ENCODE measurements around the gene MADD. TPM values are rescaled to one million over a fixed set of nuclear protein-coding genes. Genes with fewer than 3 reads are reported as not detected.
A peak's percentile ranks its signal among the peaks of the same experiment; 100 is the strongest.

The MADD gene
- total RNA-seq, 1 experiment from 2014 or later: 7.8 TPM

- no peak overlapping the region for H3K4me3 ChIP-seq
- no peak for DNase-seq
- H3K9me3 ChIP-seq: no peaks in the 10 kb centered on the region
- H3K27me3 ChIP-seq: no peaks in the 10 kb centered on the region
- H3K36me3 ChIP-seq: no peaks in the 10 kb centered on the region
These were observed 1.4 kb upstream of the MADD start for GRCh38 chr11:47268448-47269001.

GRCh38 chr11:47269002-47269828, 718 bp upstream of the MADD start:
- DNase-seq: peak; percentile 89
- peak overlapping the region; percentile 73 for H3K4me3 ChIP-seq
- H3K27me3 ChIP-seq: no peaks in the 10 kb centered on the region
- peaks cover 3% of the 10 kb centered on the region for H3K36me3 ChIP-seq
- H3K9me3 ChIP-seq: no peaks in the 10 kb centered on the region

GRCh38 chr11:47270331-47271271, 668 bp downstream of the MADD start:
- peak overlapping the region; percentile 73 for H3K4me3 ChIP-seq
- no peaks in the 10 kb centered on the region for H3K27me3 ChIP-seq
- DNase-seq: peak; percentile 16

GRCh38 chr11:47271328-47271727, 1.4 kb downstream of the MADD start:
- H3K36me3 ChIP-seq: peaks cover 13% of the 10 kb centered on the region
- peak overlapping the region; percentile 73 for H3K4me3 ChIP-seq

More at GRCh38 chr11:47270331-47271271, 668 bp downstream of the MADD start:
- Histone ChIP-seq H3K9me3 (no peaks in the 10 kb centered on the region), H3K36me3 (peaks cover 6% of the 10 kb centered on the region)

GRCh38 chr11:47271961-47272661, 2.2 kb downstream of the MADD start:
- Histone ChIP-seq H3K27me3 (no peaks in the 10 kb centered on the region), H3K4me3 (no peak overlapping the region), H3K9me3 (no peaks in the 10 kb centered on the region), H3K36me3 (peaks cover 21% of the 10 kb centered on the region)
- DNase-seq: no peak

More at GRCh38 chr11:47271328-47271727, 1.4 kb downstream of the MADD start:
- no peak for DNase-seq
- no peaks in the 10 kb centered on the region for H3K27me3 ChIP-seq
- H3K9me3 ChIP-seq: no peaks in the 10 kb centered on the region

GRCh38 chr11:47272706-47273105, 2.8 kb downstream of the MADD start:
- no peak for DNase-seq
- H3K36me3 ChIP-seq: peaks cover 27% of the 10 kb centered on the region
- H3K9me3 ChIP-seq: no peaks in the 10 kb centered on the region
- no peak overlapping the region for H3K4me3 ChIP-seq
- no peaks in the 10 kb centered on the region for H3K27me3 ChIP-seq

- peaks cover 35% of the 10 kb centered on the region for H3K36me3 ChIP-seq
- H3K4me3 ChIP-seq: no peak overlapping the region
- no peaks in the 10 kb centered on the region for H3K27me3 ChIP-seq
- H3K9me3 ChIP-seq: no peaks in the 10 kb centered on the region
- no peak for DNase-seq
These were observed 4.7 kb downstream of the MADD start for GRCh38 chr11:47274495-47275235.

- no peak for DNase-seq
- peaks cover 41% of the 10 kb centered on the region for H3K36me3 ChIP-seq
- H3K9me3 ChIP-seq: no peaks in the 10 kb centered on the region
- no peak overlapping the region for H3K4me3 ChIP-seq
- H3K27me3 ChIP-seq: no peaks in the 10 kb centered on the region
These were observed 7.0 kb downstream of the MADD start for GRCh38 chr11:47276923-47277322.

- peaks cover 53% of the 10 kb centered on the region for H3K36me3 ChIP-seq
- H3K27me3 ChIP-seq: no peaks in the 10 kb centered on the region
- DNase-seq: no peak
- H3K4me3 ChIP-seq: no peak overlapping the region
- H3K9me3 ChIP-seq: no peaks in the 10 kb centered on the region
These were observed 8.1 kb downstream of the MADD start for GRCh38 chr11:47278058-47278457.

GRCh38 chr11:47278769-47279168, 8.8 kb downstream of the MADD start:
- no peaks in the 10 kb centered on the region for H3K9me3 ChIP-seq
- H3K27me3 ChIP-seq: no peaks in the 10 kb centered on the region
- no peak for DNase-seq
- H3K4me3 ChIP-seq: no peak overlapping the region
- H3K36me3 ChIP-seq: peaks cover 55% of the 10 kb centered on the region

GRCh38 chr11:47280099-47280498, 10.2 kb downstream of the MADD start:
- Histone ChIP-seq H3K4me3 (no peak overlapping the region), H3K9me3 (no peaks in the 10 kb centered on the region), H3K36me3 (peaks cover 65% of the 10 kb centered on the region), H3K27me3 (no peaks in the 10 kb centered on the region)
- no peak for DNase-seq

GRCh38 chr11:47280860-47281259, 10.9 kb downstream of the MADD start:
- DNase-seq: no peak
- Histone ChIP-seq H3K9me3 (no peaks in the 10 kb centered on the region), H3K27me3 (no peaks in the 10 kb centered on the region), H3K4me3 (no peak overlapping the region), H3K36me3 (peaks cover 60% of the 10 kb centered on the region)

GRCh38 chr11:47282462-47282861, 12.5 kb downstream of the MADD start:
- H3K36me3 ChIP-seq: peaks cover 57% of the 10 kb centered on the region
- DNase-seq: no peak
- no peaks in the 10 kb centered on the region for H3K9me3 ChIP-seq
- H3K4me3 ChIP-seq: no peak overlapping the region
- H3K27me3 ChIP-seq: no peaks in the 10 kb centered on the region

- H3K9me3 ChIP-seq: no peaks in the 10 kb centered on the region
- DNase-seq: no peak
- peaks cover 53% of the 10 kb centered on the region for H3K36me3 ChIP-seq
- H3K4me3 ChIP-seq: no peak overlapping the region
- no peaks in the 10 kb centered on the region for H3K27me3 ChIP-seq
These were observed 14.2 kb downstream of the MADD start for GRCh38 chr11:47284151-47284550.

GRCh38 chr11:47285969-47286770, 16.2 kb downstream of the MADD start:
- peaks cover 47% of the 10 kb centered on the region for H3K36me3 ChIP-seq
- DNase-seq: no peak
- H3K9me3 ChIP-seq: no peaks in the 10 kb centered on the region
- H3K4me3 ChIP-seq: no peak overlapping the region
- H3K27me3 ChIP-seq: no peaks in the 10 kb centered on the region
